Gastroesophageal sphincter (tissue), 4 donors: ENCODE data around the gene SOD2. TPM values are rescaled to one million over a fixed set of nuclear protein-coding genes. Genes with fewer than 3 reads are reported as not detected.
A peak's percentile ranks its signal among the peaks of the same experiment; 100 is the strongest.
"Not testable (repeated sequence)": the region's sequence is repeated elsewhere in the genome, so short reads cannot be mapped to it uniquely, and the experiment has no call there.

Experiments
- ATAC-seq: fragments of 150-250 bp; one replicate; pipeline ENCODE4 v1.9.1; 2016; ENCODE audit warnings: mild to moderate bottlenecking, moderate library complexity
- H3K27ac ChIP-seq, 4 donors: fragments of 200-600 bp; sonication (generic) in 3 of 4; 1 replicate in 3 of 4; 2 replicates in 1 of 4; pipeline ENCODE4 v1.5.1; 2016 to 2019
- H3K27me3 ChIP-seq: fragments of 200-600 bp; sonication (generic); one replicate; pipeline ENCODE4 v1.5.1; 2019
- H3K36me3 ChIP-seq, 2 donors: fragments of 200-600 bp; sonication (generic); one replicate each; pipeline ENCODE4 v1.5.1; 2019; ENCODE audit warnings: control low read depth in 1 of 2
- H3K4me1 ChIP-seq, 3 donors: fragments of 200-600 bp; sonication (generic); 1 replicate in 2 of 3; 2 replicates in 1 of 3; pipeline ENCODE4 v1.5.1; 2016 to 2019; ENCODE audit warnings: control low read depth in 2 of 3
- H3K4me3 ChIP-seq, 2 donors: fragments of 200-600 bp; sonication (generic); one replicate each; pipeline ENCODE4 v1.5.1; 2019; ENCODE audit warnings: mild to moderate bottlenecking in 1 of 2, moderate library complexity in 1 of 2
- H3K9me3 ChIP-seq, 3 donors: fragments of 200-600 bp; sonication (generic); one replicate each; pipeline ENCODE4 v1.5.1; 2017 to 2019; ENCODE audit warnings: control low read depth in 2 of 3
- EP300 ChIP-seq: sonication (generic); formaldehyde crosslinking; IDR thresholded peaks from one replicate; pipeline ENCODE4 v1.6.1; 2017; ENCODE audit warnings: antibody characterized with exemption, mild to moderate bottlenecking
- POLR2A ChIP-seq, 2 donors: fragments of 450-650 bp; IDR thresholded peaks; one replicate each; pipeline ENCODE4 v1.6.1; 2017; ENCODE audit warnings: antibody characterized with exemption in 2 of 2, mild to moderate bottlenecking in 2 of 2, moderate library complexity in 1 of 2
- POLR2AphosphoS5 ChIP-seq: sonication (generic); formaldehyde crosslinking; IDR thresholded peaks from one replicate; pipeline ENCODE4 v1.6.1; 2017; ENCODE audit warnings: antibody characterized with exemption
- WGBS, 2 donors: methylation state at CpG; one replicate each; pipeline ENCODE4 v1.1.5; 2018; ENCODE audit warnings: low coverage in 1 of 2; 5-methylcytosine and 5-hydroxymethylcytosine counted together
- total RNA-seq, 4 donors: library from RNA; depleted of rRNA; stranded (reverse); fragments of >200 nt; gene quantifications; one replicate each; pipeline ENCODE4 v1.1.0, GENCODE V29; 2016
- TF ChIP-seq, protein P1 (sequence below), 4 experiments: fragments of 200-600 bp in 2 of 4; fragments of 450-650 bp in 2 of 4; sonication (generic) in 1 of 4; IDR thresholded peaks; one replicate each; pipeline ENCODE4 v1.5.1; 2017 to 2019; ENCODE audit warnings: antibody characterized with exemption in 4 of 4, mild to moderate bottlenecking in 2 of 4, moderate library complexity in 2 of 4

SOD2 gene
- total RNA-seq, 4 donors from 2014 or later, result 256 to 921 (median 488) TPM

DNA sequence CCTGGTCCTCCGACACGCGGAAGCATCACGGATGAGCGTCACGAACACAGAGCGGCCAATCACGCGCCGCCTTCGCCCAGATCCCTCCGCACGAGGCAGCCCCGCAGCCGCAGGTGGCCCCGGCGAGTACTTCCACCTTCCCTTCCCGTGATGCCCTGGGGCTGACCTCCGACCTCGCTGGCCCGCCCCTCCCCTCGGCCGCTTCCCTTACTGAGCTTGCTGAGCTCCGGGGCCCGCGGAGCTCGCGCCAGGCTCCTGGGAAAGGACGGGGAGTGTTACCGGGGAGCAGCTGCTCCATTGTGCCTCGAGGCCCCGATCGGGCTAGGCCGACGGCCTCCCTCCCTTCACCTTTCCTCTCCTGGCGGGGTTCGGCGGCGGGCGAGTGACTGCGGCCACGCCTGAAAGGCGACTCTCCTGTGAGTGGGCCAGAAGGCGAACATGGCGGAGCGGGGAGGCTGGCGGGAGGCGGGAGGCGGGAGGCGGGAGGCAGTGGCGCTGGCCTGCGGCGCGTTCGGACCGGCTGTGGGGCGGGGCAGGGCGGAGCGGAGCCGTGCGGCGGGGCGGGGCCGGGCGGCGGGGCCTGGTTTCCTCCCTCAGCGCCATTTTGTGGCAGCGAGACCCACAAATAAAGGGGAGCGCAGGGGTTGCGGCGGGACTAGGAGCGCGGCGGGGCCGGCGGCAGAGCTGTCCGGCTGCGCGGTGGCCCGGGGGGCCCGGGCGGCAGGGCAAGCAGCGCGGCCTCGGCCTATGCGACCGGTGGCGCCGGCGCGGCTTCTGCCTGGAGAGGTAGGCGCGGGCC, 34.1 kb upstream of the SOD2 start, which contains the start of gene WTAP:
TSS of gene WTAP (plus strand) at position 589 of the 799 bp plus-strand sequence. CDS start 8,760 bp downstream, outside the sequence.
- peak within 1 kb of the TSS; percentile 82 to 99 (median 98) for H3K27ac ChIP-seq
- H3K36me3 ChIP-seq, result no peaks in the 10 kb centered on the region
- no peaks in the 10 kb centered on the region for H3K9me3 ChIP-seq
- H3K4me3 ChIP-seq, result peak within 1 kb of the TSS; percentile 93 to 98
- no peaks in the 10 kb centered on the region for H3K27me3 ChIP-seq
- TF ChIP-seq POLR2AphosphoS5, result peak; percentile 91
- TF ChIP-seq, protein P1, sequence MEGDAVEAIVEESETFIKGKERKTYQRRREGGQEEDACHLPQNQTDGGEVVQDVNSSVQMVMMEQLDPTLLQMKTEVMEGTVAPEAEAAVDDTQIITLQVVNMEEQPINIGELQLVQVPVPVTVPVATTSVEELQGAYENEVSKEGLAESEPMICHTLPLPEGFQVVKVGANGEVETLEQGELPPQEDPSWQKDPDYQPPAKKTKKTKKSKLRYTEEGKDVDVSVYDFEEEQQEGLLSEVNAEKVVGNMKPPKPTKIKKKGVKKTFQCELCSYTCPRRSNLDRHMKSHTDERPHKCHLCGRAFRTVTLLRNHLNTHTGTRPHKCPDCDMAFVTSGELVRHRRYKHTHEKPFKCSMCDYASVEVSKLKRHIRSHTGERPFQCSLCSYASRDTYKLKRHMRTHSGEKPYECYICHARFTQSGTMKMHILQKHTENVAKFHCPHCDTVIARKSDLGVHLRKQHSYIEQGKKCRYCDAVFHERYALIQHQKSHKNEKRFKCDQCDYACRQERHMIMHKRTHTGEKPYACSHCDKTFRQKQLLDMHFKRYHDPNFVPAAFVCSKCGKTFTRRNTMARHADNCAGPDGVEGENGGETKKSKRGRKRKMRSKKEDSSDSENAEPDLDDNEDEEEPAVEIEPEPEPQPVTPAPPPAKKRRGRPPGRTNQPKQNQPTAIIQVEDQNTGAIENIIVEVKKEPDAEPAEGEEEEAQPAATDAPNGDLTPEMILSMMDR (IDR thresholded peaks at IDR 0.05), result peak in 1 of 4 experiments; percentile 5
- no peak for TF ChIP-seq EP300
- TF ChIP-seq POLR2A (IDR thresholded peaks at IDR 0.05), result peak; percentile 57 to 89
- peaks cover 5 to 56% (median 10%) of the 10 kb centered on the region in 3 donors for H3K4me1 ChIP-seq
- peak; percentile 95 for ATAC-seq
- no CpG with 5 or more reads among the region's 93 CpGs for WGBS, 2 donors

DNA sequence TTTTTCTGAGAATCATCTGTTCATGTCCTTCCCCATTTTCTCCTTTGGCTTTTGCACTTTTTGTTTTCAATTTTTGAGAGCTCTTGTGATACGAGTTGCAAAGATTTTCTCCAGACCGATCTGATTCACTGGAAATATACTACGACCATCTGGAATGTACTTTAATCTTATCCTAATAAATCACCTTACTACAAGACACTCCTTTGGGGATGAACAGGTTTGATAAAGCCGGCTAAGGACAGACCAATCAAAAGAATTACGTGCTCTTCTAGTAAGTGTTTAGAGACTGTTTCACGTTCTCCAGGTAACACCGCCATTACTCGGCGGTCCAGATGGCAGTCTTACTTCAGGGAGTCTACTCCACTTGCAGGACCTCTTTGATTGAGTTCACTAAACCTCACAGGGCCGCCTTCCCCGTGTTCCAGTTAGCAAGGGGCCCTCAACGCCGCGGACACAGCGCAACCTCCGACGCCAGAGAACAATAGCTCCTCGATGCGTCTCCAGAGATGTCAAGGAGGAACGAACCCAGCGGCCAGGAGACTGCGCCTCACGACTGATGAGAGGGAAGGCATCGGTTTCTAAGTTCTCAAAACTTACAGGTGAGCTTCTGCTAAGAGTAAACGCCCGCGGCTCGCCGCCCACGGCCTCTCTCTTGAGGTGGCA, 33.3 kb upstream of the SOD2 start:
- TF ChIP-seq POLR2AphosphoS5 (no peak), EP300 (no peak), POLR2A (IDR thresholded peaks at IDR 0.05) (no peak)
- TF ChIP-seq, protein P1 (IDR thresholded peaks at IDR 0.05), result no peak
- H3K4me1 ChIP-seq, result peaks cover 5 to 48% (median 6%) of the 10 kb centered on the region in 3 donors
- no peaks in the 10 kb centered on the region for H3K9me3 ChIP-seq
- no peaks in the 10 kb centered on the region for H3K27me3 ChIP-seq
- ATAC-seq, result peak; percentile 33
- H3K36me3 ChIP-seq, result no peaks in the 10 kb centered on the region
- peak overlapping the region; percentile 82 to 99 (median 98) for H3K27ac ChIP-seq
- 4 to 8% methylated on average over 2 to 6 of the region's 30 CpGs for WGBS, 2 donors
- H3K4me3 ChIP-seq, result peak overlapping the region; percentile 93 to 98

DNA sequence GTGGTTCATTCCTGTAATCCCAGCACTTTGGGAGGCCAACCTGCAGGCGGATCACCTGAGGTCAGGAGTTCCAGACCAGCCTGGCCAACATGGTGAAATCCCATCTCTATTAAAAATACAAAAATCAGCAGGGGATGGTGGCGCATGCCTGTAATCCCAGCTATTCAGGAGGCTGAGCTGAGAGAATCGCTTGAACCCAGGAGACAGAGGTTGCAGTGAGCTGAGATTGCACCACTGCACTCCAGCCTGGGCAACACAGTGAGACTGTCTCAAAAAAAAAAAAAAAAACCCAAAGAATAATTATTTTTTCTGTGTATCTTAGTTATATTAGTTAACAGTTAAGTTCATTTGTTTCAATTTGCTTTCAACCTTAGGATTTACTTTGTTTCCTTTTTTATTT, 32.2 kb upstream of the SOD2 start:
- not testable (repeated sequence) for H3K36me3 ChIP-seq, H3K9me3 ChIP-seq, ATAC-seq, H3K27me3 ChIP-seq, H3K27ac ChIP-seq, H3K4me3 ChIP-seq
- H3K4me1 ChIP-seq, result peaks cover 5 to 36% (median 6%) of the 10 kb centered on the region in 3 donors
- WGBS, 2 donors, result 93 to 100% methylated on average over 1 to 2 of the region's 3 CpGs

DNA sequence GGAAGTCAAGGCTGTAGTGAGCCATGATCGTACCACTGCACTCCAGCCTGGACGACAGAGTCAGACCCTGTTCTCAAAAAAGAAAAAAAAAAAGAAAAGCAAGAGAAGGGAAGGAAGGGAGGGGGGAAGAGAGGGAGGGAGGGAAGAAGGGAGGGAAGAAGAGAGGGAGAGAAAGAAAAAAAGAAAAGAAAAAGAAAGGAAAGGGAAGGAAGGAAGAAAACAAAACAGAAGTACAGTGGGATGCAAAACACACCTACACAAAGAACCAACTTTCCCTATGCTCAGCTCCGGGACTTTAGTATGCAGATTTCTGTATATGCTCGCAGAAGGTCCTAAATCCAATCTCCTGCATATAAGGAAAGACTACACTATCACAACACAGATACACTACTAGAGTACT, 31.7 kb upstream of the SOD2 start:
- H3K36me3 ChIP-seq, result no peaks in the 10 kb centered on the region
- TF ChIP-seq, protein P1 (IDR thresholded peaks at IDR 0.05), result no peak
- TF ChIP-seq POLR2AphosphoS5, result no peak
- TF ChIP-seq EP300, result no peak
- no peak for TF ChIP-seq POLR2A (IDR thresholded peaks at IDR 0.05)
- no peak overlapping the region for H3K27ac ChIP-seq
- 82 to 100% methylated on average over 2 to 4 of the region's 4 CpGs for WGBS, 2 donors
- ATAC-seq, result no peak
- H3K4me1 ChIP-seq, result peaks cover 4 to 32% (median 5%) of the 10 kb centered on the region in 3 donors
- no peaks in the 10 kb centered on the region for H3K27me3 ChIP-seq
- H3K4me3 ChIP-seq, result no peak overlapping the region
- no peaks in the 10 kb centered on the region for H3K9me3 ChIP-seq

DNA sequence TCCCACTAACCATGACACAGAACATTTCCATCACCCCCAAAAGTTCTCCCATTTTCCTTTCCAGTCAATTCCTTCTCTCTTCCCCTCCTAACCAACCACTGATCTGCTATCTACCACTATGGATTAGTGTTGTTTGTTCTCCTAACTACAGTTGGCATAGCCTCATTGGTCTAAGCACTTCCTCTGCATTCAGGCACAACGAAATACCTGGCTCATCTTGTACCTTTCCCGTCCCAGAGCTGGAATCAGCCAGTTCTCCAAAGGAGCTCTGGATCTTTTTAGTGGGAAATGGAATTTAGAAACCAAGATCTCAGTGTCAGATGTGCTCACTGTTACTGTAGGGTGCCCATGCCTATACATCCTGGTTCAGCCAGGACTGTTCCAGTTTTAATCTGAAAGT, 30.2 kb upstream of the SOD2 start:
- no peak for ATAC-seq
- no peak overlapping the region for H3K4me3 ChIP-seq
- no peaks in the 10 kb centered on the region for H3K27me3 ChIP-seq
- no peaks in the 10 kb centered on the region for H3K36me3 ChIP-seq
- H3K9me3 ChIP-seq, result no peaks in the 10 kb centered on the region
- peaks cover 0 to 20% (median 0%) of the 10 kb centered on the region in 3 donors for H3K4me1 ChIP-seq
- H3K27ac ChIP-seq, result no peak overlapping the region
- WGBS, 2 donors, result 92% methylated on average over 2 of the region's 2 CpGs; no CpG with 5 or more reads in 1 of the 2 donors
- TF ChIP-seq, protein P1 (IDR thresholded peaks at IDR 0.05), result no peak
- TF ChIP-seq POLR2AphosphoS5 (no peak), POLR2A (IDR thresholded peaks at IDR 0.05) (no peak)
